ENCODE data around the gene FBXO4.

FBXO4 gene

GRCh38 chr5:41985945-41986695 lies 61.0 kb downstream of the FBXO4 start:
- DNase-seq = no peak
